GM18867 (cell line): Measurements from ENCODE around the gene ARHGAP19.

Experiments used
- ATAC-seq: cut with Tn5 transposase; IDR thresholded peaks from one replicate; pipeline ENCODE4 v1.9.1; 2021; ENCODE audit warnings: mild to moderate bottlenecking, moderate library complexity; ENCODE audit not compliant: unreplicated experiment

ARHGAP19 gene

GRCh38 chr10:97323501-97323900, 31.1 kb upstream of the ARHGAP19 start:
- ATAC-seq, result no peak

GRCh38 chr10:97321804-97322190, 29.4 kb upstream of the ARHGAP19 start:
- no peak for ATAC-seq

- ATAC-seq, result no peak
These were observed 28.8 kb upstream of the ARHGAP19 start for GRCh38 chr10:97321032-97321803.

GRCh38 chr10:97320480-97321031, 28.1 kb upstream of the ARHGAP19 start:
- ATAC-seq, result no peak

DNA sequence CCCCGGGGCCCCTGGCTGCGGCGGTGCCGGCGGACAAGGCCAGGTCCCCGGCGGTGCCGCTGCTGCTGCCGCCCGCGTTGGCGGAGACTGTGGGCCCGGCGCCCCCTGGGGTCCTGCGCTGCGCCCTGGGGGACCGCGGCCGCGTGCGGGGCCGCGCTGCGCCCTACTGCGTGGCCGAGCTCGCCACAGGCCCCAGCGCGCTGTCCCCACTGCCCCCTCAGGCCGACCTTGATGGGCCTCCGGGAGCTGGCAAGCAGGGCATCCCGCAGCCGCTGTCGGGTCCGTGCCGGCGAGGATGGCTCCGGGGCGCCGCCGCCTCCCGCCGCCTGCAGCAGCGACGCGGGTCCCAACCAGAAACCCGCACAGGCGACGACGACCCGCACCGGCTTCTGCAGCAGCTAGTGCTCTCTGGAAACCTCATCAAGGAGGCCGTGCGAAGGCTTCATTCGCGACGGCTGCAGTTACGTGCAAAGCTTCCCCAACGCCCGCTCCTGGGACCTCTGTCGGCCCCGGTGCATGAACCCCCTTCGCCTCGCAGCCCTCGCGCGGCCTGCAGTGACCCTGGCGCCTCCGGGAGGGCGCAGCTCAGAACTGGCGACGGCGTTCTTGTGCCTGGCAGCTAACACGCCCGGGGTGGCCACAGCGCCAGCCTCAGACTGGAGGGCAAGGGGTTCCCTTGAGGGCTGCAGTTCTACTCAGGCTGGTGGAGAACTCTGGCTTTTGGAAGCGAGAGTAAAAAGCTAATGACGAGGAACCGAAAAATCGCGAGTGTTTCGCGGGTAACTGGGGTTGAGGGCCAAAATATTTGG, 27.4 kb upstream of the ARHGAP19 start:
- peak; percentile 34 for ATAC-seq

- peak; percentile 76 for ATAC-seq
These were observed 26.6 kb upstream of the ARHGAP19 start, which contains the start of gene FRAT1 for GRCh38 chr10:97318772-97319651. TSS of gene FRAT1 (plus strand) at chr10:97319271. CDS start at chr10:97319454, 183 bp downstream.

DNA sequence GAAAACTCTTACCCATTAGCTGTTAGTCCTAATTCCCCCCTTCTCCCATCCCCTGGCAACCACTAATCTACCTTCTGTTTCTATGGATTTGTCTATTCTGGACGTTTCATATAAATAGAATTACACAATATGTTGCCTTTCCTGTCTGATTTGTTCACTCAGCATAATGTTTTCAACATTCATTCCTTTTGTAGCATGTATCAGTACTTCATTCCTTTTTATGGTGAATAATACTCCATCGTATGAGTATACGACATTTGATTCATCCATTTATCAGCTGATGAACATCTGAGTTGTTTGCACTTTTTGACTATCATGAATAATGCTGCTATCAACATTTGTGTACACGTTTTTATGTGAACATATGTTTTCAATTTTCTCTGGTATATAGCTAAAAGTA, 22.2 kb upstream of the ARHGAP19 start:
- ATAC-seq, result no peak

DNA sequence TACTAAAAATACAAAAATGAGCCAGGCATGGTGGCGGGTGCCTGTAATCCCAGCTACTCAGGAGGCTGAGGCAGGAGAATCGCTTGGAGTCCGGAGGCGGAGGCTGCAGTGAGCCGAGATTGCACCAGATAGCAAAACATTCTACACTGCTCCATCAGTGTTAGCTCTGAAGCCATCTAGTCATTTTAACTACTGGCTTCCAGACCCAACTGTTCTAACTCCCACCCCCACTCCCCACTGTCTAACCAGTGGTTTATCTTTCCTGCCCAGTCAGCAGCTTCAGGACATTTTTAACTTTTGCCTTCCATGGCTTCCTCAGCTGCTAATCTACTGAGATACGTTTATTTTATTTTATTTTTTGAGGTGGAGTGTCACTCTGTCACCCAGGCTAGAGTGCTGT, 20.5 kb upstream of the ARHGAP19 start:
- no peak for ATAC-seq

DNA sequence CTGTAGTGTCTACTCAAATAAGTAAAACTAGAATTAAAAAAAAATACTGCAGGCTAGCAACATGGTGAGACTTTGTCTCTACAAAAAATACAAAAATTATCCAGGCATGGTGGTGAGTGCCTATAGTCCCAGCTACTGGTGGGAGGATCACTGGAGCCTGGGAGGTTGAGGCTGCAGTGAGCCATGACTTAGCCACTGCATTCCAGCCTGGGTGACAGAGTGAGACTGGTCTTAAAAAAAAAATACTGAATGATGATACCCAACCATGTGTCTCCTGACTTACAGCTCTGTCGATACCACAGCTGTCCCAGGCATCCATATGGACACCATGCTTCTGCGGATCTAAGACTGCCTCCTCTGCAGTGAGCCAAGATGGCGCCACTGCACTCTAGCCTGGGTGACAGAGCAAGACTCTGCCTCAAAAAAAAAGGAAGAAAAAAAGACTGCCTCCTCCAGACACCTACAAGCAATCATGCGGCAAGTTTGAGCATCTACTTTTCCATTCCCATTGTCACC, 18.7 kb upstream of the ARHGAP19 start:
- ATAC-seq, result no peak

DNA sequence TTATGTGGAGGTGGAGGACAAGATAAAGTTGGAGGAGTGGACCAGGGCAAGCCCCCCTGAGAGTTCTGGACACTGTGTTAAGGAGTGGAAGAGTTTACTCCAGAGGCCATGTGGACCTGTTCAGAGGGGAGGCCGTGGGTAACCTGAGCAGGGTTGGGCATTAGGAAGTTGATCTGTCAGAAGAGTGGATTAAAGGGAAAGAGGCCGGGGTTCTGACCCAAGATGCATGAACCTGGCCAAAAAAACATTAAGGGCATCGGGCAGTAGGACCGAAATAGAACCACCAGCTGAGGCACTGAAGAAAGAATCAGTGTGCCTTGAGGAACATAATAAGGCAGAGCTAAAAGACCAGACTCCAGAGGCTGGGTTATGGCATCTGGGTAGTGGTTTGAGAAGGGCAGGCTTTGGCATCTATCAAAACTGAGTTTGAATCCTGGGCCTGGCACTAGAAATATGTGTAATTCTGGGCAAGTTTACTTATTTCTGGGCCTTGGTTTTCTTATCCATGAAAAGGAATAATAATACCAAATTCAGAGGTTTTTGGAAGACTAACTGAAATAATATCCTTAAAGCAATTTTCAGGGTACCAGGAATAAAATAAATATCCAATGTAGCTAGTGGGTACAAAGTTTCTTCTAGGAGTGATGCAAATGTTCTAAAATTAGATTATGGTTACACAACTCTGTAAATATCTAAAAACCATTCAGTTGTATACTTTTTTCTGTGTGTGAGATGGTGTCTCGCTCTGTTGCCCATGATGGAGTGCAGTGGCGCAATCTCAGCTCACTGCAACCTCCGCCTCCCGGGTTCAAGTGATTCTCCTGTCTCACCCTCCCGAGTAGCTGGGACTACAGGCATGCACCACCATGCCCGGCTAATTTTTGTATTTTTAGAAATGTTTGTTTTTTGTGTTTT, 15.7 kb upstream of the ARHGAP19 start:
- no peak for ATAC-seq

GRCh38 chr10:97307441-97307840, 15.0 kb upstream of the ARHGAP19 start:
- ATAC-seq, result no peak

DNA sequence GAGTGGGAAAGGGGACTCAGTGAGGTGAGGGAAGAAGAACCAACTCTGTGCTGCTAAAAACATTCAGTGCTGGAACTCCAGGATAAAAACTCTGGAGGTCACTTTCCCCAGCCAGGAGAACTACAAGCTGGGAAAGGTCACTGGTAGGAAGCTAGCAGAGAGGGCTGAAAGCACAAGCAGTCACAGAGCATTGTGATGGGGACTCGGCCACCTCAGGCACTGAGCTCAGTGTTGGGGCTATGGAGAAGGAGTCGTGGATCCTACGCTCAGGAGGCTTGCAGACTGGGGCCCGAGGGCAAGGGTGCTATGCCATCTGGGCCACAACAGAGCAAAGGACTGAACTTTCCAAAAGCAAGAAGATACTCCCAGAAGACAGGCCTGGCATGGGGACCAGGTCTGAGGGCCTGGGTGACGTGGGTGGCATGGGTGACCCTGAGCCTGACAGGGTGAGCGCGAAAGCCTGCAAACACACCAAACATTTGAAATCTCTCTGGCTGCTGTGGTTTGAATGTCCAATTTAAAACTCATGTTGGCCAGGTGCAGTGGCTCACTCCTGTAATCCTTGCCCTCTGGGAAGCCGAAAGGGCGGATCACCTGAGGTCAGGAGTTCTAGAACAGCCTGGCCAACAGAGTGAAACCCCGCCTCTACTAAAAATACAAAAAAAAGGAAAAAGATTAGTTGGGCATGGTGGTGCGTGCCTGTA, 9.8 kb upstream of the ARHGAP19 start:
- no peak for ATAC-seq

GRCh38 chr10:97300980-97301379, 8.5 kb upstream of the ARHGAP19 start:
- no peak for ATAC-seq

GRCh38 chr10:97298223-97298571, 5.8 kb upstream of the ARHGAP19 start:
- no peak for ATAC-seq

DNA sequence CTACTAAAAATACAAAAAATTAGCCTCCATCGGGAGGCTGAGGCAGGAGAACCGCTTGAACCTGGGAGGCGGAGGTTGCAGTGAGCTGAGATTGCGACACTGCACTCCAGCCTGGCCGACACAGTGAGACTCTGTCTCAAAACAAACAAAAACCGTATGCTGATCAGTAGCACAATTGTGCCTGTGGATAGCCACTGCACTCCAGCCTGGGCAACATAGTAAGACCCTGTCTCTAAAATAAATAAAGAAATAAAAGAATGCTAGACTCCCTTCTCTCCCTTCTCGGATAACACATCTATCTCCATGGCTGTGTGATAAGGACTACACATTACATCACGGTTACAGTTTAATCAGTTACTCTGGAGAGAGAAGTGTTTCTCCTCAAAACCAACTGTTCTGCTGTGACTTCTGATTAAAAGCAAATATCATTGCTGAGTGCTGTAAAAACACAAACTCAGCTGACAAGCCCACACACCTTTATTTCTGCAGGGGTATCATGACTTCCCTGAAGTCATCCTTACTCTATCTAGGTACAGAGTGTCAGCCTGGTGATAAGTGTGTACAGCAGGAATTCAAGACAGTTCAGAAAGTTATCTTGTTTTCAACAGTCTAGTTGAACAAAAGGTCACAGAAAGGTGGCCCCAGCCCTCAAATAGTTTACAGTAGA, 5.3 kb upstream of the ARHGAP19 start:
- no peak for ATAC-seq

DNA sequence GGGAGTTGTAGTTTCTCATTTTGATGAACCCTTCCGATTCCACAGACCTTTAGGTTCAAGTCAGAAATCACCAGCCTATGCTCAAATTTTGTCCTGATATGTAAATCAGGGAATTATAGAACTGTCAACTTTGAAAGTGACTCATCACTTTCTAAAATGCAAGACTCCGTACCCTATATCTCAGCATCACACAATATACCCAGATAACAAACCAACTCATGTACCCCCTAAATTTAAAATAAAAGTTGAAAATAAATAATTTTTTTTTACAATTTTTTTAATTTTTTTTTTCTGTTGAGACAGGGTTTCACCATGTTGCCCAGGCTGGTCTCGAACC, 393 bp upstream of the ARHGAP19 start:
- ATAC-seq, result no peak

- no peak for ATAC-seq
These were observed 910 bp downstream of the ARHGAP19 start for GRCh38 chr10:97291357-97292096.
